Endothelial cell of umbilical vein (primary cell): ENCODE results near the gene KRT32. TPM values are rescaled to one million over a fixed set of nuclear protein-coding genes. Genes with fewer than 3 reads are reported as not detected.

Source experiments
- BruUV-seq: library from RNA; stranded (reverse); fragments of 400-500 nt; replicated peaks from 2 replicates; lab custom pipeline; 2021; lab: Mats Ljungman, UMichigan
- CTCF ChIA-PET: fragments of 300-600, 350-600 bp; sonication (Branson Sonifier 250); formaldehyde crosslinking; loops from one replicate; lab custom pipeline; 2021; ENCODE audit warnings: antibody characterized with exemption, inconsistent platforms; lab: Charles Lee
- POLR2A ChIA-PET: fragments of 300-600, 350-600 bp; sonication (Branson Sonifier 250); formaldehyde crosslinking; loops from one replicate; lab custom pipeline; 2021; ENCODE audit warnings: antibody characterized with exemption, inconsistent platforms; lab: Charles Lee
- DNase-seq: peaks from one replicate; pipeline ENCODE4 v3.0.0-alpha.2; 2011; ENCODE audit warnings: low read depth, low spot score
- FAIRE-seq: peaks from 2 replicates; lab custom pipeline; 2011; peaks lifted over from hg19 to GRCh38; lab: Jason Lieb, UNC
- H2AFZ ChIP-seq: 2 replicates; pipeline ENCODE4 v1.6.0; 2012; ENCODE audit warnings: low read depth, low read length, control low read depth, inconsistent platforms
- H3K27ac ChIP-seq: 2 replicates; pipeline ENCODE4 v1.5.1; 2011; ENCODE audit warnings: low read depth, mild to moderate bottlenecking, control low read depth, low read length, moderate library complexity; ENCODE audit not compliant: insufficient read depth
- H3K27me3 ChIP-seq, 2 experiments: 2 replicates each; pipeline versions ENCODE4 v1.6.0 to v1.6.1; 2011; ENCODE audit warnings: low read length in 2 of 2, mixed read lengths in 1 of 2; ENCODE audit not compliant: control insufficient read depth in 2 of 2, insufficient read depth in 2 of 2
- H3K36me3 ChIP-seq, 2 experiments: 2 replicates in 1 of 2; 3 replicates in 1 of 2; pipeline ENCODE4 v1.5.1; 2011; ENCODE audit warnings: low read length in 2 of 2, mild to moderate bottlenecking in 1 of 2, moderate library complexity in 1 of 2; ENCODE audit not compliant: control insufficient read depth in 2 of 2, insufficient read depth in 2 of 2; ENCODE audit errors: extremely low read depth in 1 of 2
- H3K4me1 ChIP-seq: 3 replicates; pipeline ENCODE4 v1.5.1; 2011; ENCODE audit warnings: mild to moderate bottlenecking, low read length; ENCODE audit not compliant: control insufficient read depth, insufficient read depth; ENCODE audit errors: extremely low read depth
- H3K4me2 ChIP-seq: 2 replicates; pipeline ENCODE4 v1.6.1; 2011; ENCODE audit warnings: low read length, control low read depth, mixed read lengths; ENCODE audit not compliant: insufficient read depth
- H3K4me3 ChIP-seq, 3 experiments: fragments of 200-600 bp in 1 of 3; sonication (generic), shearing (Covaris generic) in 1 of 3; replicated peaks in 1 of 3; 2 replicates each; pipeline ENCODE4 v1.5.1; 2011 to 2016; ENCODE audit warnings: control low read depth in 3 of 3, low read length in 3 of 3, mild to moderate bottlenecking in 2 of 3, inconsistent platforms in 1 of 3, low read depth in 1 of 3, moderate library complexity in 1 of 3; ENCODE audit not compliant: insufficient read depth in 1 of 3
- H3K79me2 ChIP-seq: 2 replicates; pipeline ENCODE4 v1.6.0; 2012; ENCODE audit warnings: low read length, inconsistent platforms; ENCODE audit not compliant: control insufficient read depth, insufficient read depth
- H3K9ac ChIP-seq: replicated peaks from 2 replicates; pipeline ENCODE3; 2011; ENCODE audit warnings: low read length, control low read depth; ENCODE audit not compliant: insufficient read depth; ENCODE audit errors: extremely low read depth
- H3K9me1 ChIP-seq: replicated peaks from 3 replicates; pipeline ENCODE4 v1.6.0; 2011; ENCODE audit warnings: mild to moderate bottlenecking, low read length; ENCODE audit not compliant: control insufficient read depth, insufficient read depth; ENCODE audit errors: extremely low read depth
- H3K9me3 ChIP-seq: replicated peaks from 2 replicates; pipeline ENCODE4 v1.5.1; 2012; ENCODE audit warnings: low read length, inconsistent platforms; ENCODE audit not compliant: control insufficient read depth, insufficient read depth
- H4K20me1 ChIP-seq: replicated peaks from 2 replicates; pipeline ENCODE3; 2011; ENCODE audit warnings: mild to moderate bottlenecking, low read length; ENCODE audit not compliant: control insufficient read depth, insufficient read depth; ENCODE audit errors: extremely low read depth
- CTCF ChIP-seq, 2 donors: IDR thresholded peaks; 1 replicate in 1 of 2; 2 replicates in 1 of 2; pipeline ENCODE4 v1.5.1; 2011; ENCODE audit warnings: low read length in 2 of 2, mild to moderate bottlenecking in 2 of 2, moderate library complexity in 2 of 2, control low read depth in 1 of 2, inconsistent platforms in 1 of 2, low read depth in 1 of 2; ENCODE audit not compliant: insufficient read depth in 1 of 2; ENCODE audit errors: extremely low read depth in 1 of 2
- EZH2 ChIP-seq: IDR thresholded peaks from 2 replicates; pipeline ENCODE4 v1.6.1; 2012; ENCODE audit warnings: borderline replicate concordance, low read depth, mild to moderate bottlenecking, moderate library complexity, low read length, inconsistent platforms; ENCODE audit not compliant: severe bottlenecking
- FOS ChIP-seq: IDR thresholded peaks from 2 replicates; pipeline ENCODE4 v1.6.1; 2011; ENCODE audit warnings: mild to moderate bottlenecking, low read length, moderate library complexity, borderline replicate concordance; ENCODE audit not compliant: insufficient read depth
- GATA2 ChIP-seq: IDR thresholded peaks from 2 replicates; pipeline ENCODE4 v1.7.0; 2011; ENCODE audit warnings: low read depth, mild to moderate bottlenecking, moderate library complexity, mixed read lengths, low read length; ENCODE audit not compliant: insufficient read length, insufficient read depth
- JUN ChIP-seq: IDR thresholded peaks from 2 replicates; pipeline ENCODE4 v1.6.1; 2011; ENCODE audit warnings: borderline replicate concordance, low read depth; ENCODE audit not compliant: insufficient read length, insufficient read depth
- MAX ChIP-seq: IDR thresholded peaks from 2 replicates; pipeline ENCODE4 v1.6.1; 2011; ENCODE audit not compliant: insufficient read depth, insufficient read length
- MYC ChIP-seq: IDR thresholded peaks from one replicate; pipeline ENCODE4 v1.6.1; 2011; ENCODE audit warnings: mild to moderate bottlenecking, low read depth, low read length
- POLR2A ChIP-seq: IDR thresholded peaks from 2 replicates; pipeline ENCODE4 v1.6.1; 2012; ENCODE audit warnings: low read depth, mild to moderate bottlenecking, control low read depth, low read length
- POLR2AphosphoS5 ChIP-seq: IDR thresholded peaks from 2 replicates; pipeline ENCODE4 v1.6.1; 2012; ENCODE audit warnings: low read depth, mild to moderate bottlenecking, control low read depth, low read length, moderate library complexity; ENCODE audit not compliant: insufficient read depth
- dilution Hi-C: fragments of 300-500 bp; cut with MboI; formaldehyde crosslinking; loops from one replicate; pipeline ENCODE4 v1.15.0; 2019; ENCODE audit warnings: low sequenced_read_pairs; ENCODE audit not compliant: extremely low pct_ligation_motif_present
- intact Hi-C: fragments of 100-400 bp; cut with micrococcal nuclease; formaldehyde crosslinking; loops from one replicate; pipeline ENCODE4 v1.10.0; 2022
- polyA plus RNA-seq, 4 experiments: library from polyadenylated mRNA; depleted of rRNA in 3 of 4; stranded (reverse) in 3 of 4; unstranded in 1 of 4; fragments of >200 nt; gene quantifications; 2 replicates each; pipeline versions ENCODE4 v1.2.1 to v1.2.3, GENCODE V29; 2011 to 2012; ENCODE audit warnings: missing spikeins in 1 of 4
- total RNA-seq: library from RNA; stranded (reverse); gene quantifications from 2 replicates; pipeline ENCODE4 v1.2.3, GENCODE V29; 2021

Gene KRT32
- total and polyA plus RNA-seq, 2 donors (not counting 3 experiments of a cell fraction or from before 2014, with no cell fraction given) = not detected

GRCh38 chr17:41464682-41465081 lies 2.5 kb downstream of the KRT32 start:
- no peaks in the 10 kb centered on the region for H3K4me1 ChIP-seq
- H4K20me1 ChIP-seq = no peaks in the 10 kb centered on the region
- no TSS peak for BruUV-seq
- H3K27ac ChIP-seq = no peak overlapping the region
- CTCF ChIA-PET = no interaction called here
- TF ChIP-seq MAX (no peak), CTCF (IDR thresholded peaks at IDR 0.05; ENCODE audit: extremely low read depth in 1 of 2, insufficient read depth in 1 of 2, low read depth in 1 of 2, low read length in 2 of 2) (no peak), FOS (peak; percentile 41), MYC (no peak)
- H3K4me3 ChIP-seq = no peak overlapping the region
- H3K9me1 ChIP-seq = no peaks in the 10 kb centered on the region
- H3K9me3 ChIP-seq = no peaks in the 10 kb centered on the region
- POLR2A ChIA-PET = no interaction called here
- H3K27me3 ChIP-seq = peaks cover 2 to 9% of the 10 kb centered on the region in 2 experiments
- H3K36me3 ChIP-seq = no peaks in the 10 kb centered on the region
- DNase-seq (peak; percentile 32), FAIRE-seq (no peak)
- no peaks in the 10 kb centered on the region for H3K79me2 ChIP-seq
- no peak overlapping the region for H2AFZ ChIP-seq
- H3K4me2 ChIP-seq = no peak overlapping the region
- intact Hi-C loops (no loop called here), dilution Hi-C loops (no loop called here)
- no peak overlapping the region for H3K9ac ChIP-seq

- H4K20me1 ChIP-seq = no peaks in the 10 kb centered on the region
- no peaks in the 10 kb centered on the region for H3K4me1 ChIP-seq
- H3K36me3 ChIP-seq = no peaks in the 10 kb centered on the region
- H3K27me3 ChIP-seq = peaks cover 2 to 9% of the 10 kb centered on the region in 2 experiments
- TF ChIP-seq JUN = no peak
- no peak for TF ChIP-seq CTCF (IDR thresholded peaks at IDR 0.05; ENCODE audit: extremely low read depth in 1 of 2, insufficient read depth in 1 of 2, low read depth in 1 of 2, low read length in 2 of 2)
- TF ChIP-seq MAX = no peak
- TF ChIP-seq GATA2 = no peak
- no peak for TF ChIP-seq FOS
- TF ChIP-seq POLR2AphosphoS5 = no peak
- TF ChIP-seq MYC = no peak
- no peak for TF ChIP-seq EZH2
- TF ChIP-seq POLR2A = no peak
- H3K4me3 ChIP-seq = no peak overlapping the region
- no peak overlapping the region for H3K27ac ChIP-seq
- no peaks in the 10 kb centered on the region for H3K9me3 ChIP-seq
- FAIRE-seq (no peak), DNase-seq (no peak)
- BruUV-seq = no TSS peak
- H2AFZ ChIP-seq = no peak overlapping the region
- H3K9ac ChIP-seq = no peak overlapping the region
- no peaks in the 10 kb centered on the region for H3K9me1 ChIP-seq
- ChIA-PET CTCF (interaction anchor here (1.0 kb wide), 1 partner anchor 85 kb away, joined by 4 read pairs; no protein-coding TSS in a partner anchor), POLR2A (no interaction called here)
- no peaks in the 10 kb centered on the region for H3K79me2 ChIP-seq
- no peak overlapping the region for H3K4me2 ChIP-seq
- dilution Hi-C loops = no loop called here
- intact Hi-C loops = no loop called here
Observed at GRCh38 chr17:41464173-41464572, 3.0 kb downstream of the KRT32 start.
